Stimulated activated CD8-positive, alpha-beta memory T cell treated with anti-CD3 and anti-CD28 coated beads, Interleukin-7, amount 100 ng/mL, for 24 hours (primary cell): ENCODE data around the gene IRGQ.
"Not testable (repeated sequence)": the region's sequence is repeated elsewhere in the genome, so short reads cannot be mapped to it uniquely, and the experiment has no call there.

ENCODE experiments used
- DNase-seq: peaks from one replicate; pipeline ENCODE4 v3.0.0-alpha.2; 2020; ENCODE audit warnings: low read depth

Gene IRGQ

DNA sequence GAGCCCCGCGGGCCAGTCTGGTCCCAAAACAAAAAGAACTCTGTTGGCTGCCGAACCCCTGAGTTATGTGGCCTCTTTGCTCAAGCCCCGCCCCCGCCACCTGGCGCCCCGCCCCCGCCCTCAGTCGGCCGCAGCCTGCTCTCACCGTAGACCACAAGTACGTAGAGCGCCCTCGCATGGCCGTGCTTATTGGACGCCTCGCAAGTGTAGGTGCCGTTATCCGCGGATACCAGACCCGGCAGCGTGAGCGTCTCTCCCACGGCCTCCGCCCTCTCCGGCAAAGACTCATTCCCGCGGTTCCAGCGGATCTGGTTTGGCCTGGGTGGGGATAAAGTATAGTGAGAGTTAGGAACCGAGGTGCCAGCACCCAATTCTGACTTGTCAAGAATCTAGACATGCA is 29.0 kb upstream of the IRGQ start:
- DNase-seq: peak; percentile 75

DNA sequence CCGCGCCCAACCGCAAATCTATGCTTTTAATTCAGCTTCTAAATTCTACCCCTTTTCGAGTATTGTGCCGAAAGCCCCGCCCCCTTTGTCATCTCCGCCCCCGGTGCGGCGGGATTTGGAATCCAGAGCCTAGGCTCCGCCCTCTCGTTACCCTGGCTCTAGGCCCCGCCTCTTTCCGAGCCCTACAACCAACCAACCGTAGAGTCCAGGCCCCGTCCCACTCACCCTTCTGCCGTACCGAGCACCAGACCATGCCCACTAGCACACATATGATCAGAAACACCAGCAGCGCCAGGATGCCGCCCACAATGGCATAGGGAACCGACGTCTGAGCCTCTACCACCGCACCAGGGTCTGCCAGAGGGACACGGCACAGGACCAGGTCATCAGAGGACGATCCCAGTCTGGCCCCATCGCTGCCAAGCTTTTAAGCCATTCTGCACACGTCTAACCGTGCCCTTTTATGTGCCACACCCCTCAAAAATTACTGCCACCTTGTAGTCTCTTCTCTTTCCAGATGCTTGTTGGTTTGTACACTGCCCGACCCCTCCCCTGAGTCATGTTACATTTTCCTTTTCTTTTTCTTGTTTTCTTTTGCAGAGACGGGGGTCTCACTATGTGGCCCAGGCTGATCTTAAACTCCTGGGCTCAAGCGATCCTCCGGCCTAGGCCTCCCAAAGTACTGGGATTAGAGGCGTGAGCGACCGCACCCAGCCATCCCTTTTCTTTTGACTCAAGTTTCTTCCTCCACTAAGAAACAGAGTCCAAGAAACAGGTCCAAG is 28.1 kb upstream of the IRGQ start:
- no peak for DNase-seq

DNA sequence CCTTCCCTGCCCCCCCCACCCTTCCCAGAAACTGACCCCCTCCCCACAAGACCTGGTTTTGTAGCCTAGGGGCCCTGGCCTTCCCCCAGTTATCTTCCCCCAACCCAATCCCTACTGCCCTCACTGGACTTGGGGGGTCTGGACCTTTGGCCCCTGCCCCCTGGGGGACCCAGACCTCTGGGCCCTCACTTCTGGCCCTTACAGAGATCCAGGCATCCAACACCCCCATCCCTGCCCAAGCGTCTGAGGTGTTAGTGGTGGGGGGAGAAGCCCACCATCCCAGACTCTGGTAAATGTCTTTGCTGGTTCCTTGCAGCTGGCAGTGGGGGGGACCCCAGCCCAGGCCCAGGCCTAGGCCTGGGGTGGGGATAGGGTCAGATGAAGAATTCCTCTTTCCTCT is 27.0 kb upstream of the IRGQ start:
- no peak for DNase-seq

DNA sequence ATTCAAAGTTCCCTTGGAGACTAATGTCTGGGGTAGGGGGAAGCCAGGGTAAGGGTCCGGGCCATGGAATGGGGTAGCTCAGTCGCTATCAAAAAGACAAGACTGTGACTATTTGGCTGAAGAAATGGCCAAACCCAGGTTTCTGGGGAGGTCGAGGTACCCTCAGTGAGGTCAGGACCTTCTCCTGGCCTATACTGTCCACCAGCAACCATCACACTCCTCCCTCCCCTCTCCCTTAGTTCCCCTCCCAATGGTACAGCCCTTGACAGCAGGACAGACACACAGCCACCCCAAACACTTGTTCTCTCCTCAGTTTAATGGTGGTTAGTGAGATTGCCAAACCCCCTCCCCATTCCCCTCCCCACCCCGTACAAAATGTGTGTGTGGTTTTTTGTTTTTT is 26.1 kb upstream of the IRGQ start:
- DNase-seq: no peak

DNA sequence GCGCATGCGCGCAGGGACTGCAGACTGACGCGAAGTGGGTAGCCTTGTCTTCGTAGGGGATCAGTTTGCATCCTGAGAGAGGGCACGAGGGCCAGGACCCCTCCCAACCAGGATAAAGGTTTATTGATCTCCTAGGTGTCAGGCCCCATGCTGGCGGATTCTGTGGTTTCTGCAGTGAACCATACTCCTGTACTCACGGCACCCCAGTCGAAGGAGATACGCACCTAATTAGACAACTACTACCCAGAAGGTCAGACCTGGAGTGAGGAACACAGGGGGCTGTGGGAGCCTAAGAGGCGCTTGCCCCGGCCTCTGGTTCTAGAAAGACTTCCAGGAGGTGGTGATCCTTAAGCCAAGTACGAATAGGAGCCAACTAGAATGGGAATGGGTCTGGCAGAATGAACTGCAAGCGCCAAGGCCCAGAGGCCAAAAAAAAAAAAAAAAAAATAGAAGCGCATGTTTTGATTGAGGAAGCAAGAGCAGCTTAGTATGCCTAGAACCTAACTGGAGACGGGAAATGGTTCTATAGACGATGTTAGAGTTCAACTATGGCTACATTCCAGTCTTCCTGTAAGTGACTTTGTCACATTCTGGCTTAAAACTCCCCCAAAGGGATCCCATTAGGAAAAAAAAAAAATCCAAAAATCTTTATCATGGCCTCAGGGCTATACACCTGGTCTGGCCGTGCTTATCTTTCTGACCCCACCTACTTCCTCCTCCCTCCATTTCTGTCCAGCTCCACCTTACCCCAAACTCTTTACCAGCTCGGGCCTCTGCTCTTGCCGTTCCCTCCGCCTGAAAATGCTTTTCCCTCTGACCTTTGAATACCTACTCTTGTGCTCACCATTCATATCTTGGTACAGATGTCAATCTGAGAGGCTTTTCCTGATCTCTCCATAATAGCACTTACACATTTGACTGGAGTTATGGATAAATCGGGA is 24.4 kb upstream of the IRGQ start:
- peak; percentile 76 for DNase-seq

DNA sequence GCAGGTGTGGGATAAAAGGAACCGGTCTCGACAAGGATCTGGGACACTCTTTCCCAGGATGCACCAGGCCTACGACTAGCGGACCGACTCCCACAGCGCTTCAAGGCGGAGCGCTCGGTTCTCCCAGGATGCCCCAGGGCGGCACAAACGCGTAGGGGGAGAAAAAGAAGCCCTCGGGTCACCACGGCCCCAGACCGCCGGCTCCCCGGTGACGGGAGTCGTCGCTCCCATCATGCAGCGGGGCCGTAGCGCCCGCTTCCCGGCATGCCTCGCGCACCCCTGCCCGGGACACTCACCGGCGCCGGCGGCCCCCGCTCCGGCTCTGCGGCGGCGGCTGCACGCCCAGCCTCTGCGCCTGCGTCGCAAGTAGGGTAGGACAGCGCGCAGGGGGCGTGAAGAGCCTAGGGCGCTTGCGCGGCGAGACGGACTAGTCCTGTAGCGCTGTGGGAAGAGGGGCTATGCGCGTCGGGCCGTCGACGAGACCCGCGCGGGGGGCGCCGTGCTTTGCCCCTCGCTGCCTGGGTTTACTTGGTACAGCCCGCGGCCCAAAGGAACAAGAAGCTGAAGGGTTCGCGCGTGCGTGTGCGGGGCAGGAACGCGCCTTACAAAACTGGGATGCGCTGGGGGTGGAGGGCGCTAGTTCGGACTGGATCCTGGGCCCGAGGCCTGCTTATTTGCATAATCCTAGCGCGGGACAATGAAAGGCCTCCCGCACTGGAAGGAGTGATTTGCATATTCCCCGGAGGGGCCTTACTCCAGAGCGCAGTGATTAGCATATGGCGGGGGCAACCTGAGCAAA is 23.5 kb upstream of the IRGQ start, which contains the start of gene ZNF428:
Gene ZNF428 (minus strand): TSS at position 368 of the 799 bp plus-strand sequence. CDS start 5,325 bp downstream, outside the sequence.
- DNase-seq: peak; percentile 66

DNA sequence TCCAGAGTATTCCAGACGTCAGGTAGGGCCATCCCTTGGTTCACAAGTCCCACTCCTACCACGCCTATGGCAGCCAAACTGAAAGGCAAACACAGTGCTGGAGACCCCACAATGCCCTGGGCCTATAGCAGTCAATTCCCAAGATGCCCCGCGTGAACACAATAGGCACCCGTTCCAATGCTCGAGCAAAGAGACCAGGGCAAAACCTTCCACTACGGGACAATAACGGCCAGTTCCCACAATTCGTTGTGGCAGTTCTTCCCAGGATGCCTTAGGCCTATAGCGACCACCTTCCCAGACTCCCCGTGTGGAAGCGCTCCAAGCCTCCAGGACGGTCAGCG is 23.0 kb upstream of the IRGQ start:
- peak; percentile 33 for DNase-seq

- no peak for DNase-seq
These were observed 21.0 kb upstream of the IRGQ start for GRCh38 chr19:43616954-43617353.

DNA sequence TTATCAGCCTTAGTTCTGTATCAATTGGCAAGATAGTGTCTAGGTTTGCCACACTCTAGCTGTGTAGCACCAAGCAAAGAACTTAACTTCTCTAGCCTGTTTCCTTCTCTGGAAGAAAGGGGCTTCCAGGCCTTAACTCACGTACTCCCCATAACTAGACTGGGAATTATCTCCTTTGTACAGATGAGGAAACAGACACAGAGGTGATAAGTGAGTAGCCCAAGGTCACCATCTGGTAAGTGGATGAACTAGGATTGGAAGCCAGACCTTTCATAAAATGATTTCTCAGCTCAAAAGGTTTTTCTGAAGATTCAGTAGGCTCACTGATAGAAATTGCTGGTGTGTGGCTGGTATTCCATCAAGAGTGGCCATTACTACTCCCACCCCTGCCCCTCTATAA is 20.4 kb upstream of the IRGQ start:
- no peak for DNase-seq

DNA sequence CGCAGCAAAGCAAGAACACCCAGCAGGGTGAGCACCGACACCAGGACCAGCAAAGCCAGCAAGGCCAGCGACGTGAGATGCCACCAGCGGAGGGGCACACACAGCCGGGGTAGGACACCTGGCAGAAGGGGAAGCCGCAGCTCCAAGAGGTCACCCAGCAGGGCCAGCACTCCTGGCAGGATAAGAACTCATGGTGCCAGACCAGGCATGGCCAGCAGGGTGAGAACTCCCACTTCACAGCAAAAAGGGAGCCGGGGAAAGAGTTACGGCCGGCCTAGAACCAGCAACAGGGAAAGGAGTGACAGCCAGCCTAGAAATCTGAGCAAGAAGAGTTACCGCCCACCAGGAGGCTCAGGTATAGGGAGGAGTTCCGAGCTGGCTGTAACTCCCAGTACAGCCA is 16.4 kb upstream of the IRGQ start:
- no peak for DNase-seq

- no peak for DNase-seq
These were observed 15.9 kb upstream of the IRGQ start, which contains the start of gene SRRM5 for GRCh38 chr19:43611788-43612187. TSS of gene SRRM5 (plus strand) at chr19:43612088. CDS start at chr19:43612122, 34 bp downstream.

- no peak for DNase-seq
These were observed 14.6 kb upstream of the IRGQ start for GRCh38 chr19:43610493-43610892.

GRCh38 chr19:43609872-43610271 is 13.9 kb upstream of the IRGQ start:
- no peak for DNase-seq

GRCh38 chr19:43607238-43608205 is 11.6 kb upstream of the IRGQ start:
- no peak for DNase-seq

GRCh38 chr19:43606569-43607229 is 10.8 kb upstream of the IRGQ start:
- no peak for DNase-seq

- no peak for DNase-seq
These were observed 10.1 kb upstream of the IRGQ start for GRCh38 chr19:43605875-43606568.

DNA sequence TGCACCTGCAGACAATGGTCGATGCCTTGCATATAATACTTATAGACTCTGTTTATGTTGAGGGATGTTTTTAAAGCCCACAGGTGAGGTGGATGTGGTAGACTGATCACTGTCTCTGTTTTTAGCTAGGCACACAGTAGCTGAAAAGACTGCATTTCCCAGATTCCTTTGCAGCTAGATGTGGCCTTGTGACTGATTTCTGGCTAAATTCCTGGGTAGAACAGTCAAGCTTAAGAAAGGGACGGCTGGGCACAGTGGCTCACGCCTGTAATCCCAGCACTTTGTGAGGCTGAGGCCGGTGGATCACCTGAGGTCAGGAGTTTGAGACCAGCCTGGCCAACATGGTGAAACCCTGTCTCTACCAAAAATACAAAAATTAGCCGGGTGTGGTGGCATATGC is 4.4 kb upstream of the IRGQ start:
- DNase-seq: not testable (repeated sequence)

- no peak for DNase-seq
These were observed 3.8 kb upstream of the IRGQ start for GRCh38 chr19:43599635-43600295.
